ENCODE results near the gene LGALS1.
"Not testable (repeated sequence)": the region's sequence is repeated elsewhere in the genome, so short reads cannot be mapped to it uniquely, and the experiment has no call there.

LGALS1 gene

DNA sequence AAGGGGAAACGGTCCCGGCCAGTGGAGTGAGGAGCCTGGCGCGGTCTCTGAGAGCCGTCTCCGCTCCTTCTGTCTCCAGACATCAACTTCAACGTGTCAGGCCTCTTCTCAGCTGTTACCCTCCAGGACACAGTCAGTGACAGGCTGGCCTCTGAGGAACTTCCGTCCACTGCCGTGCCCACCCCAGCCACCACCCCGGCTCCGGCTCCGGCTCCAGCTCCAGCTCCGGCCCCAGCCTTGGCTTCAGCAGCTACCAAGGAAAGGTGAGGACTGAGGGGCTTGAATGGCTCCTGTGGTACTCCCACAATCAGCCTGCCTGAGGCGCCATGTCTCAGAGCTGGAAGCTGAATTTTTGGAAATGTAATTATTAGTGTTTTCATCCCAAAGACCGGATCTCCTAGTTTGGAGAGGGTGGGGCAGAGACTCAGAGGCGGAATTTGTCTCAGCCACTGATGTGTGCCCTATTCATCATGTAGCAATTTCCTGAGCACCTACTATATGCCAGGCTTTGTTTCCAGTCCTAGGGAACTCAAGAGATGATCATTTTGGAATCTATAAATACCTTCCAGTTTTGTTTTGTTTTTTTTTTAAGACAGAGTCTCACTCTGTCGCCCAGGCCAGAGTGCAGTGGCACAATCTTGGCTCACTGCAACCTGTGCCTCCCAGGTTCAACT is 24.8 kb upstream of the LGALS1 start:
- DNase-seq (ENCODE audit: extremely low read depth, insufficient read length) = no peak
- Histone ChIP-seq H3K27me3 (replicated peaks; ENCODE audit: control insufficient read depth, insufficient read depth, low read length) (no peaks in the 10 kb centered on the region), H3K4me3 (replicated peaks; ENCODE audit: low read depth, low read length) (no peak overlapping the region), H3K36me3 (ENCODE audit: control insufficient read depth, insufficient read depth, low read length) (peaks cover 41% of the 10 kb centered on the region)
- TF ChIP-seq, protein P1, sequence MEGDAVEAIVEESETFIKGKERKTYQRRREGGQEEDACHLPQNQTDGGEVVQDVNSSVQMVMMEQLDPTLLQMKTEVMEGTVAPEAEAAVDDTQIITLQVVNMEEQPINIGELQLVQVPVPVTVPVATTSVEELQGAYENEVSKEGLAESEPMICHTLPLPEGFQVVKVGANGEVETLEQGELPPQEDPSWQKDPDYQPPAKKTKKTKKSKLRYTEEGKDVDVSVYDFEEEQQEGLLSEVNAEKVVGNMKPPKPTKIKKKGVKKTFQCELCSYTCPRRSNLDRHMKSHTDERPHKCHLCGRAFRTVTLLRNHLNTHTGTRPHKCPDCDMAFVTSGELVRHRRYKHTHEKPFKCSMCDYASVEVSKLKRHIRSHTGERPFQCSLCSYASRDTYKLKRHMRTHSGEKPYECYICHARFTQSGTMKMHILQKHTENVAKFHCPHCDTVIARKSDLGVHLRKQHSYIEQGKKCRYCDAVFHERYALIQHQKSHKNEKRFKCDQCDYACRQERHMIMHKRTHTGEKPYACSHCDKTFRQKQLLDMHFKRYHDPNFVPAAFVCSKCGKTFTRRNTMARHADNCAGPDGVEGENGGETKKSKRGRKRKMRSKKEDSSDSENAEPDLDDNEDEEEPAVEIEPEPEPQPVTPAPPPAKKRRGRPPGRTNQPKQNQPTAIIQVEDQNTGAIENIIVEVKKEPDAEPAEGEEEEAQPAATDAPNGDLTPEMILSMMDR (IDR thresholded peaks at IDR 0.05; ENCODE audit: insufficient read depth, low read length, poor library complexity, severe bottlenecking) = no peak

DNA sequence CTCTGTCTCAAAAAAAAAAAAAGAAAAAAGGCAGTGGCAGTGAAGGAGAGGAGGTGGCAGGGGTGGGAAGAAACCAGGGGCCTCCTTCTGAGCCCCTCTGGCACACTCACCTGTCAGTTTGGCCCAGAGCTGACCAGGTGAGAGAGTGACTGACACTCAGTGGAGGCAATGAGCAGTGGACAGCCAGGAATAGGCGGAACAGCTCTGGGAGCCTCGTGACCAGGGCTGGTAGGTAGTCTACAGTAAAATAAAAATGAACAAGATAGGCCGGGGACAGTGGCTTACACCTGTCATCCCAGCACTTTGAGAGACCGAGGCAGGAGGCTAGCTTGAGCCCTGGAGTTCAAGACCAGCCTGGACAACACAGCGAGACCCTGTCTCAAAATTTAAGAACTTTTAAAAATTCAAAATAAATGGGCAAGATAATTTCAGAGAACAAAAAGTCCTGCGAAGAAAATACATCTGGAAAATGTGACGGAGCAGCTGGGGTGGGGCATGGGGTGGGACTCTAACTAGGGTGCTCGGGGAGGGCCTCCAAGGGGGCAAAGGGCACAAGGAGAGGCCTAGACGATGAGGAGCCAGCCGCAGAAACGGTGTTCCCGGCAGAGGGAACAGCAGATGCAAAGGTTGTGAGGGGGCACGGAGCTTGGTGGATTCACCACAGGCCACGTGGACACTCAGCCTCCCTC is 20.7 kb upstream of the LGALS1 start:
- Histone ChIP-seq H3K36me3 (ENCODE audit: control insufficient read depth, insufficient read depth, low read length) (peaks cover 22% of the 10 kb centered on the region), H3K4me3 (replicated peaks; ENCODE audit: low read depth, low read length) (no peak overlapping the region), H3K27me3 (replicated peaks; ENCODE audit: control insufficient read depth, insufficient read depth, low read length) (no peaks in the 10 kb centered on the region)
- no peak for DNase-seq (ENCODE audit: extremely low read depth, insufficient read length)
- TF ChIP-seq, protein P1 (IDR thresholded peaks at IDR 0.05; ENCODE audit: insufficient read depth, low read length, poor library complexity, severe bottlenecking) = no peak

DNA sequence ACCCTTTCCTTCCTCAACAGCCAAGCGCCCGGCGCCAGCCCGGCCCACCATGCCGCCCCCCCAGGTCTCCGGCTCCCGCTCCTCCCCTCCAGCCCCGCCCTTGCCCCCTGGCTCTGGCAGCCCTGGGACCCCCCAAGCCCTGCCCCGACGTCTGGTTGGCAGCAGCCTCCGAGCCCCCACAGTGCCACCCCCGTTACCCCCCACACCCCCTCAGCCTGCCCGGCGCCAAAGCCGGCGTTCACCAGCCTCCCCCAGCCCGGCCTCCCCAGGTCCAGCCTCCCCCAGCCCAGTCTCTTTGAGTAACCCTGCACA is 20.2 kb upstream of the LGALS1 start:
- no peaks in the 10 kb centered on the region for H3K27me3 ChIP-seq (replicated peaks; ENCODE audit: control insufficient read depth, insufficient read depth, low read length)
- DNase-seq (ENCODE audit: extremely low read depth, insufficient read length) = no peak
- no peak overlapping the region for H3K4me3 ChIP-seq (replicated peaks; ENCODE audit: low read depth, low read length)
- TF ChIP-seq, protein P1 (IDR thresholded peaks at IDR 0.05; ENCODE audit: insufficient read depth, low read length, poor library complexity, severe bottlenecking) = no peak
- peaks cover 18% of the 10 kb centered on the region for H3K36me3 ChIP-seq (ENCODE audit: control insufficient read depth, insufficient read depth, low read length)

DNA sequence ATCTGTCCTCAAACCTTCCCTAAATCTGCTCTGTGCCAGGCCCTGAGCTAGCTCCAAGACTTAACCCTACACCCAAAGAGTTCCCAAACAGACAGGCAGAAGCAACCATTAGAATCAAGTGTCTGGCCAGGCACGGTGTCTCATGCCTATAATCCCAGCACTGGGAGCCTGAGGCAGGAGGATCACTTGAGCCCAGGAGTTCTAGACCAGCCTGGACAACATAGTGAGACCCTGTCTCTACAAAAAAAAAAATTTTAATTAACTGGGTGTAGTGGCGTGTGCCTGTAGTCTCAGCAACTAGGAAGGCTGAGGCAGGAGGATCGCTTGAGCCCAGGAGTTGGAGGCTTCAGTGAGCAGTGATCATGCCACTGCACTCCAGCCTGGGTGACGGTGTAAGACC is 18.9 kb upstream of the LGALS1 start:
- not testable (repeated sequence) for H3K36me3 ChIP-seq (ENCODE audit: control insufficient read depth, insufficient read depth, low read length); H3K4me3 ChIP-seq (replicated peaks; ENCODE audit: low read depth, low read length); DNase-seq (ENCODE audit: extremely low read depth, insufficient read length); H3K27me3 ChIP-seq (replicated peaks; ENCODE audit: control insufficient read depth, insufficient read depth, low read length)

DNA sequence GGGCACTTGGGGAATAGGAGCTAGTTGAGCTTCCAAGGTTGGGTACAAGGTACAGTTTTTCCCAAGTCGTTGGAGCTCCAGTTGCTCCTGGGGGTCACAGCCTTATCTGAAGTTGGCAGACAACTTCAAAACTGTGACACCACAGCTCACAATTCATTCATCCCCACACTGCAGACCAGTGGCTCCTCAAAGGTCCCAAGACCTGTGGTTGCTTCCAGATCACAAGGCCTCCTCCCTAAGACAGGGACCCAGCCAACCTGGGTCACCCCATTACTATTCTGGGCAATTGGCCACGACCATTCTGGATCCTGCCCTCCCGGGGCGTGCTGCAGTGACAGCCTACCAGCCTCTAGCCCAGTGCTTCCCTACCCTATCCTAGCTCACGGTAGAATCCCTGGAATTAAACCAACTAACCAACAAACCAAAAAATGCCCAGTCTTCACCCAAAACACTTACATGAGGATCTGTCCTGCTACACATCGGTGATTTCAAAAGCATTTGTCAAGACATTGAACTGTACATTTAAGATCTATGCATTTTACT is 17.8 kb upstream of the LGALS1 start:
- Histone ChIP-seq H3K36me3 (ENCODE audit: control insufficient read depth, insufficient read depth, low read length) (peaks cover 8% of the 10 kb centered on the region), H3K4me3 (replicated peaks; ENCODE audit: low read depth, low read length) (peak overlapping the region; percentile 91), H3K27me3 (replicated peaks; ENCODE audit: control insufficient read depth, insufficient read depth, low read length) (no peaks in the 10 kb centered on the region)
- TF ChIP-seq, protein P1 (IDR thresholded peaks at IDR 0.05; ENCODE audit: insufficient read depth, low read length, poor library complexity, severe bottlenecking) = no peak
- no peak for DNase-seq (ENCODE audit: extremely low read depth, insufficient read length)
